GM10266 (cell line): ENCODE measurements around the gene ZNF341.

Experiments used
- DNase-seq: peaks from one replicate; pipeline ENCODE4 v3.0.0; 2012; ENCODE audit errors: extremely low spot score
- CTCF ChIP-seq: IDR thresholded peaks from 2 replicates; pipeline ENCODE4 v1.5.1; 2012; ENCODE audit warnings: mild to moderate bottlenecking, low read depth; ENCODE audit not compliant: control insufficient read depth, insufficient read depth; ENCODE audit errors: missing control alignments

The ZNF341 gene

DNA sequence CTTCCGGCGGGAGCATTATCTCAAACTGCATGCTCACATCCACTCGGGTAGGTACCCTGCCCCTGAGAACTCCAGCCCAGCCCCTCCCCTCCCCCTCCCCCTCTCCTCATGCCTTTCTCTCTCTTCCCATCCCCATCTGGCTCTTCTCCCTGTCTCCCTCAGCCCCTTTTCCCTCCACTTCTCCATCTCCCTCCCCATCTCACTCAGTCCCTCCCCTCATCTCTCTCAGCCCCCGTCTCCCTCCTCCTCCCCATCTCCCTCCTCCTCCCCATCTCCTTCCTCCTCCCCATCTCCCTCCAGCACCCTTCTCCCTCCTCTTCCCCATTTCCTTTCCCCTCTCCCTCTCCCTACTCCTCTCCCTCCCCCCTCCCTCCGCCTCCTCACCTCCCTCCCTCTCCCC is 52.0 kb downstream of the ZNF341 start:
- DNase-seq: no peak
- TF ChIP-seq CTCF: no peak

DNA sequence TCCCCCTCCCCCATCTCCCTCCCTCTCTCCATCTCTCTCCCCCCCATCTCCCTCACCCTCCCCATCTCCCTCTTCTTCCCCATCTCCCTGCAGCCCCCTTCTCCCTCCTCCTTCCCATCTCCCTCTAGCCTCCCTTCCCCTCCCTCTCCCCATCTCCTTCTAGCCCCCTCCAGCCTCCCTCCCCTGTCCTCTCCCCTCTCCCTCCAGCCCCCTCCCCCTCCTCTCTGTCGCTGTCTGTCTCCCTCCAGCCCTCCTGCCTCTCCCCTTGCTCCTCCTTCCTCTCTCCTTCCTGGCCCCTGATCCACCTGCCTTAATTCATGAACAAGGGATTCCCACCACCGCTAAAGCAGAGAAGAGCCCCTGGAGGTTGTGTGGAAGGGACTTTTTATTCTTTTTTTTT is 52.4 kb downstream of the ZNF341 start:
- no peak for DNase-seq
- no peak for TF ChIP-seq CTCF

DNA sequence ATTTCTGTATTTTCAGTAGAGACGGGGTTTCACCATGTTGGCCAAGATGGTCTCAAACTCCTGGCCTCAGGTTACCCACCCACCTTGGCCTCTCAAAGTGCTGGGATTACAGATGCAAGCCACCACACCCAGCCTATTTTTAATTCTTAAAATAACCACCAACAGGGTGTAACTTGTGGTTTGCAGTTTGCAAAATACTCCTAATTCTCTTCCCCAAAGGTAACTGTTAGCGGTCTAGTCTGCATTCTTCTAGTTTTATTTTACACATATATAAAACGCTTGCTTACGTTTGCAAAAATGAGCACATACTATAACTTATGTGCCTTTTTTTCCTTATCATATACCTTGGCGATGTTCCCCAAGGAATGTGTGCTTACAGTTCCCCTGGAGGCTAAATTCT is 53.7 kb downstream of the ZNF341 start:
- DNase-seq: no peak
- no peak for TF ChIP-seq CTCF

DNA sequence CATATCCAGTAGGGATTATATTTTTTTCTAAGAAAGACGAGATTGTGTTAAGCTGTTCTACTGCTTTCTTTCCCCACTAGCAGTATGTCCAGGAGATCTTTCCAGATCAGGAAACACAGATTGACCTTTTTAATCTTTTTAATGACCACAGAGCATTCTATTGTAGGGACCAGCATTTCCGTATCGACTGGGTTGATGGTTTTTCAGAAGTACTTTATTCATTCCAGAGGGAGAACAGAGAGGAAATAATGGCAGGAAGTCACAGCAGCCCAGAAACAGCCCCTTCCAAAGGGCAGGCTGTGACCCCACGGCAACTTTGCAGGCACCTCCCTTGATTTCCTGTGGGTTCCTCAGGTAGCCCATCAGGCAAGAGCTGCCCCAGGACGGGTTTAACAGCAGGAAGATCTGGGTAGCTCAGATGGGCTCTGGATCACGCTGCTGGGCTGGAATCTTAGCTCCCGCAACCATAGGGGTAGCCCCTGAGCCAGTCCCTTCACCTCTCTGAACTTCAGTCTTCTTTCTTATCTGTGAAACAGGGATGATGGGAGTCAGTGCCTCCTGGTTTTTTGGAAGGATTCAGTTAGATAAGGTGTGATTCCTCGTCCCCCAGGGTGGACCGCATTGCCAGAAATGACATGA is 55.6 kb downstream of the ZNF341 start:
- no peak for DNase-seq
- TF ChIP-seq CTCF: no peak

GRCh38 chr20:33788351-33789049 is 56.7 kb downstream of the ZNF341 start:
- no peak for TF ChIP-seq CTCF
- no peak for DNase-seq

DNA sequence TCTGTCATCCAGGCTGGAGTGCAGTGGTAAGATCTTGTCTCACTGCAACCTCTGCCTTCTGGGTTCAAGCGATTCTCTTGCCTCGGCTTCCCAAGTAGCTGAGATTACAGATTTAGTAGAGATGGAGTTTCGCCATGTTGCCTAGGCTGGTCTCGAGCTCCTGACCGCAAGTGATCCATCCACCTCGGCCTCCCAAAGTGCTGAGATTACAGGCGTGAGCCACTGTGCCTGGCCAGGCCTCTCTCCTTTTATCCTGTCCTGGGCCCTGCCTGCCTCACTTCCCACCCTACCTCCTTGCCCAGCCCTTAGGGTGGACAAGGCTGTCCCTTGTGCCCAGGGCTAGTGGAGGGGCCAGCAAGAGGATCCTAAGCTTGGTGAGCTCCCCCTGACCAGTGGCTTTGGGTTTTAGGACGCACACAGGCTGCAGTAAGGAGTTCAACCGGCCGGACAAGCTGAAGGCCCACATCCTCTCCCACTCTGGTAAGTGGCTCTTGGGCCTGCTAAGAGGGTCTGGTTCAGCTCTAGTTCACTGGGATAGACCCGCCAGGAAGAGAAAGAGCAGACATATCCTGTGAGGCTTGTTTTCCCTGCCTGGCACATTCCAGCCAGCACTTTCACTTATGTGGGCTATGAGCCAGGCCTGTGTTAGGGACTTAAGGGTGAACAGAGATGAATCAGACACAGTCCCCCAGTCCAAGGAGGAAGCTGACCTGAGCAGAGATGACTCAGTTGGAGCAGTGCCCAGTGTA is 57.5 kb downstream of the ZNF341 start:
- DNase-seq: no peak
- TF ChIP-seq CTCF: no peak

DNA sequence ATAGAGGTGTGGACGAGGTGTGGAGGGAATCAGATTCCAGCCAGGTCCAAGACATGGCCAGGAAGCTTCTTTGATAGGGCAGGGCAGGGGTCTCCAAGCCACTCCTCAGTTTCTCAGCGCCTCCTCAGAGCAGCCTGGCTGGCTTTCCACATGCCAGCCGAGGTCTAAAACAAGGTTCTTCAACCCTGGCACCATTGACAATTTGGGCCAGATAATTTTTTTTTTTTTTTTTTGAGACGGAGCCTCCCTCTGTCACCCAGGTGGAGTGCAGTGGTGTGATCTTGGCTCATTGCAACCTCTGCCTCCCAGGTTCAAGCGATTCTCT is 58.0 kb downstream of the ZNF341 start:
- no peak for TF ChIP-seq CTCF
- DNase-seq: no peak
